GM21526 (cell line): ENCODE results near the gene SQSTM1.

Source experiments
- ATAC-seq: cut with Tn5 transposase; IDR thresholded peaks from one replicate; pipeline ENCODE4 v1.9.1; 2021; ENCODE audit warnings: moderate library complexity; ENCODE audit not compliant: unreplicated experiment, low FRiP score

SQSTM1 gene

DNA sequence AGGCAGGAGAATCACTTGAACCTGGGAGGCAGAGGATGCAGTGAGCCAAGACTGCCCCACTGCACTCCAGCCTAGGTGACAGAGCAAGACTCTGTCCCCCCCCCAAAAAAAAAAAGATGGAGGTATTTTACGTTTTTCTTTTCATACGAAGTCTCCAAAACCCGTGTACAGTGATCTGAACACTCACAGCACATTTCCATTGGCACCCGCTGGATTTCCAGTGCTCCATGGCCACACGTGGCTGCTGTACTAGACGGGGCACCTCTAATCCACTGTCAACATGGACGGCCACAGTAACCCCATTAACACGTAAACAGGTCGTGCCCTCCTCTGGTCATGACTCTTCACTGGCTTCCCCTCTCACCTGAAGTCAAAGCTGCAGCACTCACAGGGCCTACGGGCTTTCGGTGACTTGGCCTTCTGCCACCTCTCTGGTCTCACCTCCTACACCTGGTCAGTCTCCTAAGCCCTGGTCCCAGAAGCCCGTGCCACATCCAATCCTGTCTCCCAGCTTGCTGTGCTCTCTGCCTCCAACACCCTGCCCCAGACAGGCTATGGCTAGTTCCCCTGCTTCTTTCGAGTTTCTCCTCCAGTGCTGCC, 64.9 kb downstream of the SQSTM1 start:
- no peak for ATAC-seq

DNA sequence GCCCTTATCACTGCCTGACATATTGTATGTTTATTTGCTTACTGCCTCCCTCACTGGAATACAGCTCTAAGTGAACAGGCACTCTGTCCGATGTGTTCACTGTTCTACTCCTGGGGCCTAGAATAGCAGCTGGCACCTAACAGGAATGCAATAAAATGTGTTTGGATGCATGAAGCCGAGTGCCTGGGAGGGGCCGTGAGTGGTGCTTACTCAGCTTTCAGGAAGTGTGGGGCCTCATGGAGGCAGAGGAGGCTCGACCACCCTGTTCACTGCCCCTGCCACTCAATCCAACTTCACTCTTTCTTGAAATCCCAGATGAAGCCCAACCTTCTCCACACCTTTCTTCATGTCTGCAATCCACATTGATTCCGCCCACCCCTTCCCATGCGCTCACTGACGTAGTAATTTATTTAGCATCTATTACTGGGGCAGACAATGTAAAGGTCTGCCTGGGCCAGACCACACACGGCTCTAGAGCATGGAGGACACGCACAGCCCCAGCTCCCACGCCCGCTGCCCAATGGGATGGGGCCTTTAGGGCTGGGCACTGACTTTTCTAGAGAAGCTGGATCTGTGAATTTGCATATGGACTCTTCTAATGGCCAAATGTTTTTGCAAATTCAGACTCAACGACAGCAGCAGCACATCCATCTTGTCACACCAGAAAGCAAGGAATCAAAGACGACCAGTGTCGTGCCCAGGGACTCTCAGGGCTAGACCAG, 65.6 kb downstream of the SQSTM1 start:
- ATAC-seq: no peak

DNA sequence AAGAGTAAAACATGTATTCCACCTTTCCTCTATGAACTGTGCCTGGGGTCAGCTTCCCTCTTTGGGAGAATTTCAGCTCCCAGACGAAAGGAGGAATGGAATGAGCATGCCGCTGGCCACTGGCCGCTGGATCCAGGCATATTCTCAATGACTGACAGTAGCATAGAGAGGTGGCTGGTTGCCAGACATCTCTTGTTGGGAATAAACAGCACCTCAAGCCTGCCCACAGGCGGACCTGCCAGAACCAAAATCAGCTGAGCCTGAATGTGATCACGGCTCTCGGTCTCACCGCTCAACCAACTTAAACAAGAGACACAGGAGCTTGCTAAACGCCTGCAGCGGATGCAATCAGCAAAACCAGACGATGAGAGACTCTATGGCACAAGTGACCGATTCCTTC, 66.4 kb downstream of the SQSTM1 start:
- no peak for ATAC-seq
